ENCODE results near the gene GCG. TPM values are rescaled to one million over a fixed set of nuclear protein-coding genes. Genes with fewer than 3 reads are reported as not detected.
A peak's percentile ranks its signal among the peaks of the same experiment; 100 is the strongest.

The GCG gene
- polyA plus RNA-seq, 3 donors = not detected

GRCh38 chr2:162156149-162156548 lies 4.1 kb upstream of the GCG start:
- no peak for DNase-seq (ENCODE audit: extremely low read depth in 1 of 11, low read depth in 9 of 11, low spot score in 4 of 11)

DNA sequence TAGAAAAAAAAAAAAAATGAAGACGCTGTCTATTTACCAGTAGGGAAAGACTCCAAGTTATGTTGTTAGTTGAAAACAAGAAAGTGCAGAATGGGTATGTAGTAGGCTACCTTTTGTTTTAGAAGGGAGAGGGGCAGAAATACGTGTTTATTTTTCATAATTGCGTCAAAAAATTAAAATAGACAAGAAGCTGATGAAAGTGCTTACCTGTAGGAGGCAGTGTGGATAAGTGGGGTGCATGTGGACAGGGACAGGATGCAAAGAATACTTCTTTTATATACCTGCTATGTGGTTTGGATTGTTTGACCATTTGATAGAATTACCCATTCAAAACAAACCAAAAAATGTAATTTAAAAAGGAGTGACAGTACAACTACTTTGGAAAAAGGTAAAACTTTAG lies 3.0 kb upstream of the GCG start:
- no peak for DNase-seq (ENCODE audit: extremely low read depth in 1 of 11, low read depth in 9 of 11, low spot score in 4 of 11)

GRCh38 chr2:162153608-162154224 lies 1.7 kb upstream of the GCG start:
- peak; percentile 10 to 61 (median 28) for DNase-seq (ENCODE audit: extremely low read depth in 1 of 11, low read depth in 9 of 11, low spot score in 4 of 11)

DNA sequence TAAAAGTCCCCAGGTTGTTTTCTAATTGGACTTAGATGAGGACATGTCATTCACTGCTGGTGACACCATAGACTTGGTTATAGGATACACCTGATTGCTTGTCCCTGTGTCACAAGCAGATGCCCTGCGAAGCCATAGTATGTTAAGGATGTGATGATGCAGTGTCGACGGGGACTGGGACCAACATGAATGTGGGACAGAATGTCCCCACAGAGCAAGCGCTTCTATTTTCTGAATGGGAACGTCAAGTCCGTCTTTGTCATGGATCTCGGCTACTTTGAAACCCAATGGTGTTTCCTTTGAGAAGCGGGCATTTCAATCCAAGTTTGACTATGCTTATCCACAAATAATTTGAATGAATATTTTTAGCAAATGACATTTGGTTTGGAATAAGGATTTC lies 2.1 kb downstream of the GCG start:
- no peak for DNase-seq (ENCODE audit: extremely low read depth in 1 of 11, low read depth in 9 of 11, low spot score in 4 of 11)

- DNase-seq (ENCODE audit: extremely low read depth in 1 of 11, low read depth in 9 of 11, low spot score in 4 of 11) = no peak
These were observed 2.6 kb downstream of the GCG start for GRCh38 chr2:162149466-162149865.

DNA sequence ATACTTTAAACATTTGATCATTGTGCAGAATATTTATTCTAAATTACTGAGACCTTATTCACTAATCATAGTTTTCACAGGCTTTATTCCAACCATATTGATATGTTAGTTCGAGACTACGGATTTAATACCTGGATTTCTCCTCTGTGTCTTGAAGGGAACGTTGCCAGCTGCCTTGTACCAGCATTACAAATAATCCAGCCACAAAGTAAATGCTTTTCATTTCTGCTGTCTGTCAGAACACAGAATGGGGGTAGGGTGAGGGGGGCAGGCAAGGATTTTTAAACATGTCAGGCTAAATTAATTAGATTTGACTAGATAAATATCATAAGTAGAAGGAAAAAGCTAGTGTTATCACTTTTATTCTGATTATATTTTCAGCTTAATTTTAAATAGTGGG lies 3.1 kb downstream of the GCG start:
- no peak for DNase-seq (ENCODE audit: extremely low read depth in 1 of 11, low read depth in 9 of 11, low spot score in 4 of 11)

GRCh38 chr2:162143969-162144368 lies 8.1 kb downstream of the GCG start:
- DNase-seq (ENCODE audit: extremely low read depth in 1 of 11, low read depth in 9 of 11, low spot score in 4 of 11) = no peak

GRCh38 chr2:162138310-162138709 lies 13.7 kb downstream of the GCG start:
- no peak for DNase-seq (ENCODE audit: extremely low read depth in 1 of 11, low read depth in 9 of 11, low spot score in 4 of 11)

DNA sequence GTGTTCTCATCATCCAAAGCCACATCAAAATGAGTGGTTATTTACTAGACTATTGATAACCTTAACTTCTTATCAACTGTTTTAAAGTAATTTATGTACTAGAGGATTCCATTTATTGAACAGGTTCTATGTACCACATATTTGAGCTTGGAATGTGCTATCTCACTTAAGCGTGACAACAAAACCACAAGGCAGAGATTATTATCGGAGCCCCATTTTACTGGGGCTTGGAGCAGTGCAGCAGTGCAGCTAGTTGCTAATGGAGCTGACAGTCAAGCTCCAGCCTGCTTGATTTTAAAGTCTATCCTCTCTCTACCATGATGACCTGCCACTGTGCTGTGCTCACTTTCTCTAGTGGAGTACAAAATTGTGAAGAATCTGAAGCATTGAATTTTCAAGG lies 24.6 kb downstream of the GCG start:
- no peak for DNase-seq (ENCODE audit: extremely low read depth in 1 of 11, low read depth in 9 of 11, low spot score in 4 of 11)

GRCh38 chr2:162126527-162126926 lies 25.5 kb downstream of the GCG start:
- no peak for DNase-seq (ENCODE audit: extremely low read depth in 1 of 11, low read depth in 9 of 11, low spot score in 4 of 11)

- peak in 1 of 11 donors; percentile 18 for DNase-seq (ENCODE audit: extremely low read depth in 1 of 11, low read depth in 9 of 11, low spot score in 4 of 11)
These were observed 25.9 kb downstream of the GCG start for GRCh38 chr2:162126111-162126519.

- DNase-seq (ENCODE audit: extremely low read depth in 1 of 11, low read depth in 9 of 11, low spot score in 4 of 11) = no peak
These were observed 26.9 kb downstream of the GCG start for GRCh38 chr2:162125138-162125537.

DNA sequence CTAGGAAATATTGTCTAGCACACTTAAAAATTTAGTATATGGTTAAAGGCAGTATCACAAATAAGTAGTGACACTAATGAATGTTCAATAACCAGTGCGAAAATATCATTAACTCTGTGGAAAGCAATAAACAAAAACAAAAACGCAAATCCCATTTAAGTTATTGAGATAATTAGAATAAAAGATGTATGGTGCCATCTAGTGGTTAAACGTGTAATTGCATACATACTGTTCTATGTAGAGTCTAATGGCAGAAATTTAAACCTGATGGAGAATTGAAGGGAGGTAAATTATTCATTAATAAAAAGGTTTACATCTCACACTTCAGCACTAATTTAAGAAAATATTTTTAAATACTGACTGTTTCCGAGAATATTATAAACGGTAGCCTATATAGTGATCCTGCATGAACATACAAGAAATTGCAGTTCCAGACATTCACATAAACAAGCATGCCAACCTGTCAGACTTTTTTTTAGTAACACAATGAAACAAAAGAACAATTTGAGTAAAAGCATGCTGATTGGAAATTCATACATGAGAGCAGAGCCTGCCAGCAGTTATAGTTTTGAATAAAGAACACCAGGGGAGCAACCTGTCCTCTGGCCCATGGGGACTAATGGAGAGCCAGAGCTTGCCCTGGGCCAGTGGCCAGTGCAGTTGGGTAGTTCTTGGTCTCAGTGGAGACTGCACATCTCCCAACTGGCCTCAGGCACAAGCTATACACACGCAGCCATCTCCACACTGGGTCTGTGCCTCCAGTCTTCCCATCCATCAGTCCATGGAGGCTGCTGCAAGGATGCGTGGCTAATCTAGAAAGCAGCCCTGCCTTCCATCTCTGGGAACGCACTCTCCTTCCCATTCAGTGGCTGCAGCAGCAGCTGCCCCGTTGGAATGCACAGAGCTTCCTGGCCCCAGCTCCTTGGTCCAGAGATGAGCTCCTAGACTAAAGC lies 28.0 kb downstream of the GCG start:
- DNase-seq (ENCODE audit: extremely low read depth in 1 of 11, low read depth in 9 of 11, low spot score in 4 of 11) = peak; percentile 33 to 68 (median 44)

DNA sequence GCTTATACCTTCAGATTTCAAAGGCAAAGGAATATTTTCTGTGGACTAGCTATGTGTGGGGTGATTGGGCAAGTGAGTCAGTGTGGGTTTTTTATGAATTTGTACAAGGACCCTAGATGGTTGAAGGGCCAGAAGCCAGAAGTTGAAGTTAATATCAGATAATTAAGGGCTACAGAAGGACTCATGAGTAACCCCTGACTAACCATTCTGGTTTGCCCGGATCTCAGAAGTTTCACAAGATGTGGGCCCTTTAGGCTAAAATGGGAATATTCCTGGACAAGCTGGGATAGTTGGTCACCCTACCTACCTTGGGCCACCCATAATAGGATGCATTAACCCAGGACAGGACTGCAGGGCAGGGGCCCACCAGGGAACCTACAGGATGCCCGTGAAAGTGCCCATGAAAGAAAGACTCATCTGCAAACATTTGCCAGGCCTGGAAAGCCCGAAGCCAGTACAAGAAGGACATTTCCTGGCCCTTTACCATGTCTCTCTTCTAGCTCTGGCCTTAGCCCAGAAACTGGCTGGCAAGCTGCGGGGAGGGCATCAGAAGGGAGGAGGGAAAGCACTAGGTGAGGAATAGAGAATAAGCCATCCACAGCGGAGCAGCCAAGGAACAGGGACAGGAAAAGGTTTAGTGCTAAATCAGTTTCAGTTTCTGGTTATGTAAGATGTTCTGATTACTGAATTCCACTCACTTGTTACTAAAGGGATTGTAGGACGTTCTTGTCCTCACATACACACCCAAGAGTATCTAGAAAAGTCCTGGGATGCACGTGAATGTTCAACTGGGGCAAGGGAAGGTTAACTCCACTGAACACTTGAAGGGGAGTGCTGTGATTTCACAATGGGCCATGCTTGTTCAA lies 33.6 kb downstream of the GCG start:
- DNase-seq (ENCODE audit: extremely low read depth in 1 of 11, low read depth in 9 of 11, low spot score in 4 of 11) = no peak

- no peak for DNase-seq (ENCODE audit: extremely low read depth in 1 of 11, low read depth in 9 of 11, low spot score in 4 of 11)
These were observed 35.7 kb downstream of the GCG start for GRCh38 chr2:162116352-162116751.

GRCh38 chr2:162115076-162115475 lies 37.0 kb downstream of the GCG start:
- no peak for DNase-seq (ENCODE audit: extremely low read depth in 1 of 11, low read depth in 9 of 11, low spot score in 4 of 11)

DNA sequence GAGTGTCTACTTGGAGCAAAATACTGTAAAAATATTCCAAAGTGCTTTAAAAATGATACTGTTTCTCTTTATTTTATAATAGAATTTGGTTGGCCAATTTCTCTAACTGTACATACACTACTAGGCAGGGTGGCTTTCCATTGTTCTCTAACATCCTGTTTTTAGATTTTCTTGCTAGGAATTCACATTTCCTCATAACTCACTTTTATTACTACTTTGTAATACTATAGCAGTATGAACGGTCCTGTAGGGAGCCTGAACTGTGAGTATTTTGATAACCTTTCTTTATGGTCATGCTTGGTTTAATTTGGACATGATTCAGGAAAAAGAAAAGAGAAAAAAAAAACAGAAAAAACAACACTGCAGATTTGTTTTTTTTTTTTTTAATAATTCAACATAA lies 37.8 kb downstream of the GCG start:
- peak in 2 of 11 donors; percentile 26 to 29 for DNase-seq (ENCODE audit: extremely low read depth in 1 of 11, low read depth in 9 of 11, low spot score in 4 of 11)

DNA sequence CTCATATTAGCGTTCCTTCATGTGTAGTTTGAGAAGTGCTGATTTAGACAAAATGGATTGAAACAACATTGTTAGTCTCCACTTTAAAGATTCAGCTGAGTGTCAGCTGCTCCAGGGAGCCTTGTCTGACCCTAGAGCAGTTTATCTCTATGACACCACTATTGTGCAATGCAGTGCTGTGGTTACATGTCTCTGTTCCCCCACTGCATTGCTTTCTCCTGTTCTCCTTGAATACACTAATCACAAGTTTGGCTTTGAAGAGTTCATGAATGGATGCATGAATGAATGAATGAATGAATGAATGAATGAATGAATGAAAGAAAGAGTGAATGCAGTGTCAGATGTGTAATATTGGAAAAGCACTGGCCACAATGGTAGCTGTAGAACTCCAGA lies 38.3 kb downstream of the GCG start:
- no peak for DNase-seq (ENCODE audit: extremely low read depth in 1 of 11, low read depth in 9 of 11, low spot score in 4 of 11)

DNA sequence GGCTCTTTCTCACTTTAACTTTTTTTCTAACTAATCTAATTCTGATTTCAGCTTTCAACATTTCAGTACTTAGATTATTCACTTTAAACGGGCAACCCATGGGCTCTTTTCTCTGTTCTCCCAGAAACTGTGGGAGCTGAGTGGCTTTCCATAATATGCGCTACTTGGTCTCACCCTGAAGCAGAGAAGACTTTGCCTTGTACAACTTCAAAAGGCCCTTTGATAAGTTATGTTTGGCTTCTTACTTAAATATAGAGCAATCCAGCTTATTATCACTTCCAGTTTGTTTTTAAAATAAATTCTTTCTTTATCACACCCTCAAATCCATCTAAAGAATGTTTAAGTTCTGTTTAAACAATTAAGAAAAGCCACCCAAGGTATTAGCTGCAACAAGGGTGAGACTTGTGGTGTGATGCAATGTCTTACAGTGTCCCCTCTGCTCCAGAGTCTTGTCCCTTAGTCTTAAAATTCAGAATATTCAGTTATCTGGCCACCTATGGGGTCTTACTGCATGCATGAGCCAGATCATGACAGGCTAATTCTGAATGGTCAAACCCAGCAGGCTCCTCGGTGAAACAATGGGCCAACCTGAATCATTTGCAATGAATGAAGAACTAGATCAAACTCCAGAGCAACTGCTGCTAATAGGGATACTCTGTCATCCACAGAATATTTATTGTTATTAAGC lies 38.8 kb downstream of the GCG start:
- no peak for DNase-seq (ENCODE audit: extremely low read depth in 1 of 11, low read depth in 9 of 11, low spot score in 4 of 11)
